ENCODE data around the gene SUPT20HL2.

Gene SUPT20HL2

GRCh38 chrX:24341795-24342194 is 27.9 kb upstream of the SUPT20HL2 start:
- no CpG with 5 or more reads among the region's 1 CpG for WGBS (ENCODE audit: extremely low coverage, insufficient coverage, insufficient read length)
- H3K4me1 ChIP-seq (ENCODE audit: control insufficient read depth in 1 of 2, insufficient read depth in 2 of 2, low read length in 2 of 2) = no peaks in the 10 kb centered on the region
- H2AFZ ChIP-seq (ENCODE audit: insufficient read depth, low read length, poor library complexity) = no peak overlapping the region
- no peak overlapping the region for H2BK5ac ChIP-seq (ENCODE audit: low read depth, low read length, poor library complexity)
- H2BK12ac ChIP-seq (ENCODE audit: low read length) = no peak overlapping the region
- no peak overlapping the region for H4K12ac ChIP-seq (ENCODE audit: low read depth, low read length)
- H3K18ac ChIP-seq (ENCODE audit: low read length) = no peak overlapping the region
- no peak overlapping the region for H2BK120ac ChIP-seq (ENCODE audit: insufficient read depth, low read length, poor library complexity)
- H3K4me2 ChIP-seq (ENCODE audit: low read length) = no peak overlapping the region
- no peak overlapping the region for H2AK5ac ChIP-seq (ENCODE audit: low read length)
- no peaks in the 10 kb centered on the region for H3K79me2 ChIP-seq (ENCODE audit: control insufficient read depth, insufficient read depth, low read length, poor library complexity)
- H3K27me3 ChIP-seq (ENCODE audit: insufficient read depth, low read length) = no peaks in the 10 kb centered on the region
- no peaks in the 10 kb centered on the region for H3K36me3 ChIP-seq (ENCODE audit: control insufficient read depth in 1 of 2, insufficient read depth in 2 of 2, low read length in 2 of 2)
- no peak for DNase-seq
- H4K91ac ChIP-seq (ENCODE audit: low read depth, low read length) = no peak overlapping the region
- H3K14ac ChIP-seq (ENCODE audit: low read length) = no peak overlapping the region
- no peaks in the 10 kb centered on the region for H3K79me1 ChIP-seq (ENCODE audit: low read length)
- H3K4me3 ChIP-seq (ENCODE audit: low read depth, low read length) = no peak overlapping the region
- H4K8ac ChIP-seq (ENCODE audit: low read depth, low read length) = no peak overlapping the region
- no peaks in the 10 kb centered on the region for H3K9me3 ChIP-seq (ENCODE audit: insufficient read depth, low read depth, low read length)
- H3K4ac ChIP-seq (ENCODE audit: low read depth, low read length) = no peak overlapping the region
- H3K9ac ChIP-seq (ENCODE audit: low read length) = no peak overlapping the region
- H3K23ac ChIP-seq (ENCODE audit: low read length) = no peak overlapping the region
- no peak overlapping the region for H3K27ac ChIP-seq (ENCODE audit: low read depth, low read length)

GRCh38 chrX:24340501-24340900 is 26.6 kb upstream of the SUPT20HL2 start:
- no peaks in the 10 kb centered on the region for H3K79me2 ChIP-seq (ENCODE audit: control insufficient read depth, insufficient read depth, low read length, poor library complexity)
- no peak overlapping the region for H3K18ac ChIP-seq (ENCODE audit: low read length)
- no peak overlapping the region for H3K4ac ChIP-seq (ENCODE audit: low read depth, low read length)

GRCh38 chrX:24339911-24340310 is 26.0 kb upstream of the SUPT20HL2 start:
- H3K79me2 ChIP-seq (ENCODE audit: control insufficient read depth, insufficient read depth, low read length, poor library complexity) = no peaks in the 10 kb centered on the region
- no peak overlapping the region for H3K4me2 ChIP-seq (ENCODE audit: low read length)
- H3K27me3 ChIP-seq (ENCODE audit: insufficient read depth, low read length) = no peaks in the 10 kb centered on the region
- no peak overlapping the region for H2BK12ac ChIP-seq (ENCODE audit: low read length)
- no peaks in the 10 kb centered on the region for H3K9me3 ChIP-seq (ENCODE audit: insufficient read depth, low read depth, low read length)
- no peak overlapping the region for H2BK5ac ChIP-seq (ENCODE audit: low read depth, low read length, poor library complexity)
- H2AFZ ChIP-seq (ENCODE audit: insufficient read depth, low read length, poor library complexity) = no peak overlapping the region
- H3K4ac ChIP-seq (ENCODE audit: low read depth, low read length) = no peak overlapping the region
- H4K12ac ChIP-seq (ENCODE audit: low read depth, low read length) = no peak overlapping the region
- no peak overlapping the region for H3K27ac ChIP-seq (ENCODE audit: low read depth, low read length)
- no peak overlapping the region for H3K4me3 ChIP-seq (ENCODE audit: low read depth, low read length)
- no peaks in the 10 kb centered on the region for H3K4me1 ChIP-seq (ENCODE audit: control insufficient read depth in 1 of 2, insufficient read depth in 2 of 2, low read length in 2 of 2)
- no peak overlapping the region for H4K8ac ChIP-seq (ENCODE audit: low read depth, low read length)
- no peaks in the 10 kb centered on the region for H3K79me1 ChIP-seq (ENCODE audit: low read length)
- DNase-seq = no peak
- H3K18ac ChIP-seq (ENCODE audit: low read length) = no peak overlapping the region
- H2AK5ac ChIP-seq (ENCODE audit: low read length) = no peak overlapping the region
- H3K23ac ChIP-seq (ENCODE audit: low read length) = no peak overlapping the region
- H3K36me3 ChIP-seq (ENCODE audit: control insufficient read depth in 1 of 2, insufficient read depth in 2 of 2, low read length in 2 of 2) = no peaks in the 10 kb centered on the region
- no peak overlapping the region for H3K14ac ChIP-seq (ENCODE audit: low read length)
- H4K91ac ChIP-seq (ENCODE audit: low read depth, low read length) = no peak overlapping the region
- no peak overlapping the region for H2BK120ac ChIP-seq (ENCODE audit: insufficient read depth, low read length, poor library complexity)
- H3K9ac ChIP-seq (ENCODE audit: low read length) = no peak overlapping the region

More at GRCh38 chrX:24340501-24340900, 26.6 kb upstream of the SUPT20HL2 start:
- H2BK120ac ChIP-seq (ENCODE audit: insufficient read depth, low read length, poor library complexity) = no peak overlapping the region
- no peak overlapping the region for H3K27ac ChIP-seq (ENCODE audit: low read depth, low read length)
- no CpG with 5 or more reads among the region's 2 CpGs for WGBS (ENCODE audit: extremely low coverage, insufficient coverage, insufficient read length)
- H3K4me2 ChIP-seq (ENCODE audit: low read length) = no peak overlapping the region
- H3K79me1 ChIP-seq (ENCODE audit: low read length) = no peaks in the 10 kb centered on the region
- no peaks in the 10 kb centered on the region for H3K27me3 ChIP-seq (ENCODE audit: insufficient read depth, low read length)
- no peak overlapping the region for H3K23ac ChIP-seq (ENCODE audit: low read length)
- no peak overlapping the region for H4K8ac ChIP-seq (ENCODE audit: low read depth, low read length)
- no peak overlapping the region for H2BK5ac ChIP-seq (ENCODE audit: low read depth, low read length, poor library complexity)
- H3K4me1 ChIP-seq (ENCODE audit: control insufficient read depth in 1 of 2, insufficient read depth in 2 of 2, low read length in 2 of 2) = no peaks in the 10 kb centered on the region
- H2AK5ac ChIP-seq (ENCODE audit: low read length) = no peak overlapping the region
- no peak overlapping the region for H4K12ac ChIP-seq (ENCODE audit: low read depth, low read length)
- H2AFZ ChIP-seq (ENCODE audit: insufficient read depth, low read length, poor library complexity) = no peak overlapping the region
- H3K14ac ChIP-seq (ENCODE audit: low read length) = no peak overlapping the region
- H4K91ac ChIP-seq (ENCODE audit: low read depth, low read length) = no peak overlapping the region
- DNase-seq = no peak
- H3K36me3 ChIP-seq (ENCODE audit: control insufficient read depth in 1 of 2, insufficient read depth in 2 of 2, low read length in 2 of 2) = no peaks in the 10 kb centered on the region
- H3K9me3 ChIP-seq (ENCODE audit: insufficient read depth, low read depth, low read length) = no peaks in the 10 kb centered on the region
- H3K9ac ChIP-seq (ENCODE audit: low read length) = no peak overlapping the region
- no peak overlapping the region for H2BK12ac ChIP-seq (ENCODE audit: low read length)
- H3K4me3 ChIP-seq (ENCODE audit: low read depth, low read length) = no peak overlapping the region

- Histone ChIP-seq H3K4me2 (ENCODE audit: low read length) (no peak overlapping the region), H3K18ac (ENCODE audit: low read length) (no peak overlapping the region), H3K9ac (ENCODE audit: low read length) (no peak overlapping the region), H3K27me3 (ENCODE audit: insufficient read depth, low read length) (no peaks in the 10 kb centered on the region), H3K14ac (ENCODE audit: low read length) (no peak overlapping the region), H3K79me1 (ENCODE audit: low read length) (no peaks in the 10 kb centered on the region), H4K12ac (ENCODE audit: low read depth, low read length) (no peak overlapping the region), H4K91ac (ENCODE audit: low read depth, low read length) (no peak overlapping the region), H2BK5ac (ENCODE audit: low read depth, low read length, poor library complexity) (no peak overlapping the region), H2AK5ac (ENCODE audit: low read length) (no peak overlapping the region), H3K9me3 (ENCODE audit: insufficient read depth, low read depth, low read length) (no peaks in the 10 kb centered on the region), H3K36me3 (ENCODE audit: control insufficient read depth in 1 of 2, insufficient read depth in 2 of 2, low read length in 2 of 2) (no peaks in the 10 kb centered on the region), H3K4me3 (ENCODE audit: low read depth, low read length) (no peak overlapping the region), H2BK12ac (ENCODE audit: low read length) (no peak overlapping the region), H3K23ac (ENCODE audit: low read length) (no peak overlapping the region), H2BK120ac (ENCODE audit: insufficient read depth, low read length, poor library complexity) (no peak overlapping the region), H2AFZ (ENCODE audit: insufficient read depth, low read length, poor library complexity) (no peak overlapping the region), H3K4ac (ENCODE audit: low read depth, low read length) (no peak overlapping the region), H3K79me2 (ENCODE audit: control insufficient read depth, insufficient read depth, low read length, poor library complexity) (no peaks in the 10 kb centered on the region), H3K27ac (ENCODE audit: low read depth, low read length) (no peak overlapping the region), H3K4me1 (ENCODE audit: control insufficient read depth in 1 of 2, insufficient read depth in 2 of 2, low read length in 2 of 2) (no peaks in the 10 kb centered on the region), H4K8ac (ENCODE audit: low read depth, low read length) (no peak overlapping the region)
- no peak for DNase-seq
- WGBS (ENCODE audit: extremely low coverage, insufficient coverage, insufficient read length) = no CpG with 5 or more reads among the region's 1 CpG
Observed at GRCh38 chrX:24335871-24336270, 22.0 kb upstream of the SUPT20HL2 start.

DNA sequence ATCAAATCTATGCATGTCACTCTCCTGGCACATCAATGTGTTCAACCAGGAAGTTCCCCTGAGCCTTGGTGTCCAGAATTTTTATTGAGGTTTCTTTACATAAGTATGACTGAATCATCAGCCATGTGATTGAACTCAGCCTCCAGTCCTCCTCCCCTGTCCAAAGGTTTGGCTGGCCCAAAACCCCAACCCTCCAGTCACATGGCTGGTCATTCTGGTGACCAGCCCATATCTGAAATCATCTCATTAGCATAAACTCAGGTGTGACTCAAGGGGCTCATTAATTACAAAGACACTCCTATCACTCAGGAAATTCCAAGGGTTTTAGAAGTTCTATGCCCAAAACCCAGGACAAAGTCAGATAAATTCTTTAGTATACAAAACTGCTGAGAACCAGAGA is 20.6 kb upstream of the SUPT20HL2 start:
- H2AK5ac ChIP-seq (ENCODE audit: low read length) = no peak overlapping the region
- no peak overlapping the region for H4K8ac ChIP-seq (ENCODE audit: low read depth, low read length)
- H3K14ac ChIP-seq (ENCODE audit: low read length) = no peak overlapping the region
- no peak overlapping the region for H3K4ac ChIP-seq (ENCODE audit: low read depth, low read length)
- H3K9me3 ChIP-seq (ENCODE audit: insufficient read depth, low read depth, low read length) = no peaks in the 10 kb centered on the region
- H2BK12ac ChIP-seq (ENCODE audit: low read length) = no peak overlapping the region
- no peak overlapping the region for H2AFZ ChIP-seq (ENCODE audit: insufficient read depth, low read length, poor library complexity)
- no peak overlapping the region for H3K27ac ChIP-seq (ENCODE audit: low read depth, low read length)
- H3K23ac ChIP-seq (ENCODE audit: low read length) = no peak overlapping the region
- DNase-seq = no peak
- no peaks in the 10 kb centered on the region for H3K27me3 ChIP-seq (ENCODE audit: insufficient read depth, low read length)
- H4K12ac ChIP-seq (ENCODE audit: low read depth, low read length) = no peak overlapping the region
- no peak overlapping the region for H3K4me3 ChIP-seq (ENCODE audit: low read depth, low read length)
- no peaks in the 10 kb centered on the region for H3K79me1 ChIP-seq (ENCODE audit: low read length)
- no peak overlapping the region for H2BK120ac ChIP-seq (ENCODE audit: insufficient read depth, low read length, poor library complexity)
- no peak overlapping the region for H2BK5ac ChIP-seq (ENCODE audit: low read depth, low read length, poor library complexity)
- no peaks in the 10 kb centered on the region for H3K36me3 ChIP-seq (ENCODE audit: control insufficient read depth in 1 of 2, insufficient read depth in 2 of 2, low read length in 2 of 2)
- no peak overlapping the region for H4K91ac ChIP-seq (ENCODE audit: low read depth, low read length)
- no peak overlapping the region for H3K4me2 ChIP-seq (ENCODE audit: low read length)
- H3K18ac ChIP-seq (ENCODE audit: low read length) = no peak overlapping the region
- H3K9ac ChIP-seq (ENCODE audit: low read length) = no peak overlapping the region
- no peaks in the 10 kb centered on the region for H3K4me1 ChIP-seq (ENCODE audit: control insufficient read depth in 1 of 2, insufficient read depth in 2 of 2, low read length in 2 of 2)
- H3K79me2 ChIP-seq (ENCODE audit: control insufficient read depth, insufficient read depth, low read length, poor library complexity) = no peaks in the 10 kb centered on the region

Measured in trophoblast cell (in vitro differentiated cells and primary cell).